Muscle of back (tissue), 11 donors: ENCODE measurements around the gene FBXO15. TPM values are rescaled to one million over a fixed set of nuclear protein-coding genes. Genes with fewer than 3 reads are reported as not detected.

Source experiments
- DNase-seq, 3 donors: peaks; one replicate each; pipeline versions ENCODE4 v3.0.0 to v3.0.0-alpha.2; 2013
- polyA plus RNA-seq, 10 donors: library from polyadenylated mRNA; unstranded; fragments of 120-200 nt; gene quantifications; one replicate each; pipeline ENCODE4 v1.2.1, GENCODE V29; 2013; ENCODE audit not compliant: insufficient read length in 10 of 10

Gene FBXO15
- polyA plus RNA-seq, 10 donors, result 0.39 to 1.8 (median 0.70) TPM

DNA sequence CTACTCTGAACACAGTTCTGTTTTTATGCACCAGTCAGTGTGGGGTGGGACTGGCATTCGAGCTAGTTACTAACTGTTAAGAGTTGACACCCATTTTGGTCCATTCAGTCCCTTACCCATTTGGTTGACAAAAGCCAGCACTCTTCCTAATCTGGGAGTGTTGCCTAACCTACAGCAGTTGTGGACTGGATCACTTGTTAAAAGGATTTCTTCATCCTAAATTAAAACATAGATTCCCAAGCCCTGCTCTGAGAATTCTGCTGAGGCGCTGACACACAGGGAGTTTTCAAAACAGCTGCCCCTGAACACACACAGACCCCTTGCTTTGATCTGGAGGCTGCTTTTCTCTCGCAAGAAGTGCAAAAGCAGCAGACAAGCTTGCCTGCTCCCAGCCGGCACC, 7.1 kb upstream of the FBXO15 start:
- no peak for DNase-seq

DNA sequence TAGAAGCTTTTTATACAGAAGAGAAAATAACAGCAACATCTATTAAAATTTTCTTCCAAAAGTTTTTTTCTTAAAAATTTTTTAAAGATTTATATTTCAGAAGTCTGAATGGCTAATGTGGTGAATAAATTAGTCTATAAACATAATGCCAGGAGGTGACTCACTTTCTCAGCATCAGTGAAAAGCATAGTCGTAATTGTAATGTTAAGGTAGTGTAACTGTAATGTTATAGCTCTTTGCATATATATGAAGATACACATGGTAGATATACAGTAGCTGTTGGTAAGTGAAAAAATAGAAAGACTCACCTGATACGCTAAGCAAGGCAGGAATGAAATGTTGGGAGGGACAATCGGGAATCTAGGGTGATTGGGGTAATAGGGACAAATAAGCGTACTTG, 6.2 kb upstream of the FBXO15 start:
- DNase-seq, result no peak

DNA sequence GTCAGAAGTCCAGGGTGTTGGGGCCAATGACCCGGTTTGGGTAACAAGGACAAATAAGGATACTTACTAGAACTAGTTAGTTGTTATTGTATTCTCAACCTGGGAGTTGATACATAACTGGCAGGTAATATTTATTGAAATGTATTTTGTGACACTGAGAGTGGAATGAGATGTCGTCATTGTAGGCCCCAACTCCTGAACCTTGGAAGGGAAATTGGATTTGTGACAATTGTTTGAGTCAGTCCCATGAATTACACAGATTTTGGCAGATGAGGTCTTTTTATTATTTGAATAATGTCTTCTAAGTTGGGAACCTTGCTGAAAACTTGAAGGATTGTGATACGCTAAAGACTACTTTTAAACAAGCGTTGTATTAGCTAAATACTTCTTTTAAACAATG, 5.7 kb upstream of the FBXO15 start:
- DNase-seq, result no peak

DNA sequence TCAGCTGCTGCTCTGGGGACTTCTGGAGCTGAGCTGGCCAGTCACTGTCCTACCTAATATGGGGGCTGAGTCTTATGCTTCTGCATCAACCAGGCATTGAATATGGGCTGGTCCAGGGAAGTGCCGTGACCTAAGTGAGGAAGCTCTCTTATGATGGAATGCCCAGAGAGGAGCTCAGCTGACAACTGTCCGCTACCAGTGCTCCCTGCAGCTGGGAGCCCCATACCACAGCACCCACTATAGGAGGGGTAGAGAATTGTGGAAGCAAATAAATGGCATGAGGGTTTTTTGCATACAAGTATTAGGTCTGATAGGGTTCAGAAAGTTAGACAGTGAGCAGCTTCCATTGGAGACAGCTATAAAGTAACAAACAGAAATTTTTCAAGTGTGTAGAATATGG, 5.2 kb upstream of the FBXO15 start:
- no peak for DNase-seq

DNA sequence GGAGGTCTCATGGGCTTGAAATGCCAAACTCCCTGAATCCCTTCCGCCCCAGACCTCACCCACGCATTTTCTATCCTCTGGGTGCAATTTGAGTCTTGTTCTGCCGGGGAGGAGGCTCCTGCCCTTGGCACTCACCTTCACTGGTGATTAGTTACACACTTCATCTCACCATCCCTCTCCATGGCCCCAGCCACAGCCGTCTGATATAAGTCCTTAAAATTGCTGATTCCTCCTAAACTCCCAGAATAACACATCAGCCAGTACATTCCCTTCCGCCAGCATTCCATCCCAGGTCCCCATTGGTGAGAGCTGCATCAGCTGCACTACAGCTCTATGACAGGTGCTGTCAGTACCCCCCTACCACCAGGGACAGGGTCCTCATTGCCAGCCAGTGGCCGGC, 4.6 kb upstream of the FBXO15 start:
- DNase-seq, result no peak

DNA sequence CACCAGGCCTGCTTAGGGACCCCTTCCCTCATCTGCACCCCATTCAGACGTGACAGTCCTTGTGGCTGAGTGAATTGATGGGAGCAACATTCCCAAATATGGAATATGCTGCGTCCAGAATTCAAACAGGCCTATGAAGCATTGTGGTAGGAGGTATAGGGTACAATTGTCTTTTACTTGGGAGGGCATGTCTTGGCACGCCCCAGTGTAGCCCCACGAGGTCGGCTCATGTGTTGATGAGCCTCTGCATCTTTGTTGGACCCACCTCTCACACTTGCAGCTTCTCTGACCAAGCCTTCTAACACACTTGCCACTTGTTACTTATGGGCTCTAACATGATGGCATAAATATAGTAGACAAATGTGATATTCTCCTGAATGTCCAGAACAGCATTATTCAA, 2.2 kb upstream of the FBXO15 start:
- DNase-seq, result no peak

DNA sequence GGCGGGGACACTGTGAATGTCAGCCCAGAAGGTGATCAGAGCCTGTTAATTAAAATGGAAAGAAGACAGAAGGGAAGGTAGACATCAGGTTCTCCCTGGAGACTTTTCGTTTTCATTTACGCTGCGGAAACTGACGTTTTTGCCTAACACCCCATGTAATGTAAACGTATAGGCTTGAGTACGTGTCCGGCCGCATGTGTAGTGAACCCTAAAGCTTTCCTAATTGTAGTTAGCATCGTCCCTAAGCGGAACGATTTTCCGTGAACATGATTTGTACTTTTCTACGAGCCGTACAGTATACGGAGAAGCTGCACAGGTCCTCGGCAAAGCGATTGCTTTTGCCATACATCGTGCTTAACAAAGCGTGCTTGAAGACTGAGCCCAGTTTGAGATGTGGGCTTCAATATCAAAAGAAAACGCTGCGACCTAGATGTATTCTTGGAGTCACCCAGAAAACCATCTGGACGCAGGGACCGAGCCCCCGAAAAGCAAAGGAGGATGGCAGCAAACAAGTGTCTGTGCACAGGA, 973 bp upstream of the FBXO15 start:
- DNase-seq, result no peak

DNA sequence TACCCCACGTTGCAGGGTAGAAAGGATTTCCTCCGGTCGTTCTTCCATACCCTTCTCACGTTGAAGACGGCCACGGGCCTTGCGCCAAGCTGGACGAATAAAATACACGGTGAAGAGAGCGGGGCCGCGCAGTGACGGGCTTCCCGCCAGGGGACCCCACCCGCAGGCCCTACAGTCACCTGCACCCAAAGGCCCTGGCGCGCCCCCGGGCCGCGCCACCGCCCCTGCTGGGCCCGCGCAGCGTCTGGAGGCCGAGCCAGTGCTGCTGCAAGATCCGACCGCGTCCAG, 199 bp downstream of the FBXO15 start:
- DNase-seq, result no peak

DNA sequence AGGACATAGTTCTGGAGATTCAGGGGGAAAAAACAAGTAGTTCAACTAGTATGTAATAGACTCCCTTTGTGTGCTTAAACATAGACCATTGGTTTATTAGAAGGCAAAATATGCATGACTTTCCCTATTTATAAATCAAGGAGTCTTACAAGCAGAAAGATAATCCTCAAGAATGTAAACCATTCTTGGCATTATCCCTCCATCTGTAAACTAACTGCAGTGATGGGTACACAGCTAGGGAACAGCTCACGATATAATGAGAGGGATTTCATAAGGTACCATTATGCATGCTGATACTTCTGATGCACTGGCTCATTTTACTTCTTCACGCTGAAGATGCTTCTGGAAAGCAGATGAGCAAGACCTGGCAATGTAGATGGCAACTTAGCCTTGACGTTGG, 878 bp downstream of the FBXO15 start:
- peak in 2 of 3 donors; percentile 10 to 25 for DNase-seq

DNA sequence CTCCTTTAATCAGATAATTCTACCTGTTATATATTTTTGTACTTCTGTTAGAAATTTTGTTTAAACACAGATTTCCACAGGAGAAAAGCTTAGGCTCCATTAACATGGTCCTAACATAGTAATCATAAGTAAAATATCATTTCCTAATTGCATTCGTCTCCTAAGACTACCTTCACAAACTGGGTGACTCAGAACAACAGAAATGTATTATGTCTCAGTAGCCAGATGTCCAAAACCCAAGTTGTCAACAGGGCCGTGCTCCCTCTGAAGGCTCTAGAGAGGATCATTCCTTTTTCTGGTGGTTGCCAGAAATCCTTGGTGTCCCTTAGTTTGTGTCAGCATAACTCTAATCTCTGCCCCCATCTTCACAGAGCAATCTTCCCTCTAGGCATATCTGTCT, 5.4 kb downstream of the FBXO15 start:
- no peak for DNase-seq

DNA sequence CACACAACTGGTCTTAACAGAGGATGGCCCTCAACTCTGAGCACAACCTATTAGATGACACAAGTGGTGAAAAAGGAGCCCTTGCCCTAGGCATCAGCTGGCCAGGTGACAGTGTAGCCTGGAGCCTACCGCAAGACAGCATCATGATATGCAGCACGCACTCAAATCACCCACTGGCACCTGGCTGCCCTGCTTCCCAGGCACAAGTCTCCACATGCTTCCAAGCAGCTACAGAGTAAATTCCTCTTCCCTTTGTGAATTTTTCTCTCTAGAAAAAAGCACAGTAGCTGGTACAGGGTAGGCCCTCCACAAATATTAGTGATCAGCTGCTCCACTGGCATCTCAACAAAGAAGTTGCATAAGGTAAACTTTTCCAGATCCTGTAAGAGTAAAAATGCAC, 6.0 kb downstream of the FBXO15 start:
- DNase-seq, result no peak

DNA sequence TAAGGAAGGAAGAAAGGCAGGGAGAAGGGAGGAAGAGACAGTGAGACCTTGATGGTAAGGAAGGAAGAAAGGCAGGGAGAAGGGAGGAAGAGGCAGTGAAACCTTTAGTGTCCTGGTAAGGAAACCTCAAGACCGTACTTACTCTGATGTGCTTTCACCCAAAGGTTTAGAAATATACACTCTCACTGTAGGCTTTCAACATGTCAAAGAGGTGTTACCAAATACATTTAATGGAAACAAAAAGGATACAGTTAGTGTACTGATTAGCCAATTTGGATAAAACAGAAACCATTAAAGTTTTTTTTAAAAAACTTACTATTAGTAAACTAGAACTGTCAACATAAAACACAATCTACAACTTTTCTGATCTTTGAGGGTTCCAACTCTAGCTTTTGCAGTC, 7.1 kb downstream of the FBXO15 start:
- DNase-seq, result no peak

DNA sequence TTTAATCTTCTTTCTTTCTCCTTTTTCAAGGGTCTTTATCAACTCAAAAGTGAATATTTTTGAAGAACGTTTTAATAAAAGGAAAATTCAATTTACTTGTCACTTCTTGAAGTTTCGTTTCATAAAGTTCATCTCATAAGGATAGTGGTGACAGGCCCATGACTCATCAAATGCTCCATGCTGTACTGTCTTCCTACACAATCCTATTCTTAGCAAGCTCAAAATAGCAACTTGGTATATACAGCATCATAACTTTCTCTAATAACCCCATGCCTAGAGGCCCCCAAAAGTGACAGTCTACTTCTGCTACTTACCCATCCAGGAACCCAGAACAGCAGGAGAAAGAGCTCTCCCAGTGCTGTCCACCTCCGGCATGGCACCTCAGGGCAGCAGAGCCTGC, 7.7 kb downstream of the FBXO15 start:
- peak in 1 of 3 donors; percentile 41 for DNase-seq

DNA sequence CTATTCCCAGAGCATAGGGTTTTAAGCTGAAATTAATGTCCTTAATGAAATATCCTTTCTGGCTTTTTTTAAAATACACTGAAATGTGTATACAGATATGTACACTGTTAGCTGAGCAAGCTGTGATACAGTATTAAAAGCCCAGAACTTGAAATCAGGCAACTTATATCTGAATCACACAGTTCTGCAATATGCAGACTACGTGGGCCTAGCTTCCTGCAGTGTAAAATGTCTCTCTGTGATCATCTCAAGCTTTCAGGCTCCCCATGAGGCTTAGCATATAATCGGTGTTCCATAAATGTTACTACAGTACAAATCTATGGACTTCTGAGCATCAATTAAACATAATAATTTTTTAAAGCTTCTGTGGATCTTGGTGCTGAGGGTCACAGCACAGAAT, 8.2 kb downstream of the FBXO15 start:
- DNase-seq, result no peak

DNA sequence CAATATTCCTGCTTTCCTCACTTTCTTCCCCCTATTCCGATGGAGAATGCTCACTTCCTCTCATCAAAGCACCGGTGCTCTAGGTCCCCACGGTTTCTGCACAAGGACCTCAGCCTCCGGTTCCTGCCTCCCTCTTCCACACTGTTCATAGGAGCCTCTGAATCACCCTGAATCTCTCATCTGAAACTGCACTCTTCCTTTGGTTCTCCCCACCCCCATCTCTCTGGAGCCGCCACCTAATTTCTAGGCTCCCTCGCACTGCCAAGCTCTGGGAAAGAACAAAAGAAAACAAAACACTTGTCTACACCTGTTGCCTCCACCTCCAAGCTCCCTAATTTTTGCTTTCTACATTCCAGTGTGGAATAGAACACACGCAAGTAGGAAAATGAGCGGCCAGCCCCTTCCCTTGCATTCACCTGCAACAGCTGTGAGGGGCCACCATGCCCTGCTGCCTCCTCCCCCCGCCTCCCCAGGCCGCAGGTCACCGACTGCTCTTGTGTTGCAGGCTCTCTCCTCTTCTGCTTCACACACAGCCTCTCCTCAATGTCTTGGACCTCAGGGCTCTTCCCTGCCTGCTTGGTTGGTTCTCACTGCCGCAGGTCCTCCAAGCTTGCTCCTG, 9.6 kb downstream of the FBXO15 start:
- DNase-seq, result no peak

DNA sequence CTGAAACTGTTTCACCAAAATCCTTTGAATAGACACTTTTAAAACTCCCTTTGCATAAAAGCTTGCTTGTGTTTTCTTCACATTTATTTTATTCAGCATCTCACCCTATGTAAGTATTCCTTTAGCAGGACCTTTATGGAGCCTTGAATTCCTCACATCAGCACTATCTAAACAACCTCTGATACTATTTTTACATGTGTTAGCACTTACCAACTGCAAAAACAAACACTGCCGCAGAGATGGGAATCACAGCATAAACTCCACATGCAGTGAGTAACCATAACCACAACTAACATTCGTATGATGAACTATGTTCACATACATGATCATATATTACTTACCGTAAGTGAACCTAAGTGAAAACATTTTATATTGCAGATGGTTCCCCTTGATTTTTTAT, 15.4 kb downstream of the FBXO15 start:
- no peak for DNase-seq

DNA sequence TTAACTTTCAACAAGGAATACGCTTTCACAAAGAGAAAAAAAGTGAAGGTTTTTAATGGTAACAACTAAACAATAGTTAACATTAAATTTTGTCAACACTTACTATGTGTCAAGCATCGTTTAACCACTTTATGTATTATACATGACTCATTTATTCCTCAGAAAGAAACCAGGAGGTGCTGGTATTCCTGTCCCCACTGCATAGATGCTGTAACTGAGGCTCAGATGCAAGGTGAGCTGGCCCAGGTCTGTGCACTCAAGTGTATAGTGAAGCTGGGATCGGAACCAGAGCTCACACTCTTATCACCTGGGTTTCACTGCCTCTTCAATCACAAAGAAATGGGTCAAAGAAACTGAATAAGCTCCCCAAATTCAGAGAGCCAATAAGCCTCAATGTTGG, 16.5 kb downstream of the FBXO15 start:
- no peak for DNase-seq

DNA sequence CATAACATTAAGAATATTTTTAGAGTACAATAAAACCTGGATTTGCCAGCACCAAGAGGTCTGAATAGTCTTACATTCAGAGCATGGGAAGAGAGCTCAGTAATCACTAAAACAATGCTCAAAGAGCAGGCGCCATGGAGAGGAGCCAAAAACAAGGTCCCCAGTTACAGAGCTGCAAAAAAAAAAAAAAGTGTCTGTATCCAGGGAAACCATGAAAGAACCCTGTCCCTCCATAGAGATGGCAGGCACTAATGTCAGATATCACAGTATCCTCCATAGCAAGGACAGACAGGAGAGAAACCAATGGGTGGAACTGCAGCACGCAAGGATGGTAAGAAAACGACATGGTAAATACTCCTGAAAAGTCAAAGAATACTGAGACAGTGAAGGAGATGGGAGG, 19.5 kb downstream of the FBXO15 start:
- DNase-seq, result no peak

DNA sequence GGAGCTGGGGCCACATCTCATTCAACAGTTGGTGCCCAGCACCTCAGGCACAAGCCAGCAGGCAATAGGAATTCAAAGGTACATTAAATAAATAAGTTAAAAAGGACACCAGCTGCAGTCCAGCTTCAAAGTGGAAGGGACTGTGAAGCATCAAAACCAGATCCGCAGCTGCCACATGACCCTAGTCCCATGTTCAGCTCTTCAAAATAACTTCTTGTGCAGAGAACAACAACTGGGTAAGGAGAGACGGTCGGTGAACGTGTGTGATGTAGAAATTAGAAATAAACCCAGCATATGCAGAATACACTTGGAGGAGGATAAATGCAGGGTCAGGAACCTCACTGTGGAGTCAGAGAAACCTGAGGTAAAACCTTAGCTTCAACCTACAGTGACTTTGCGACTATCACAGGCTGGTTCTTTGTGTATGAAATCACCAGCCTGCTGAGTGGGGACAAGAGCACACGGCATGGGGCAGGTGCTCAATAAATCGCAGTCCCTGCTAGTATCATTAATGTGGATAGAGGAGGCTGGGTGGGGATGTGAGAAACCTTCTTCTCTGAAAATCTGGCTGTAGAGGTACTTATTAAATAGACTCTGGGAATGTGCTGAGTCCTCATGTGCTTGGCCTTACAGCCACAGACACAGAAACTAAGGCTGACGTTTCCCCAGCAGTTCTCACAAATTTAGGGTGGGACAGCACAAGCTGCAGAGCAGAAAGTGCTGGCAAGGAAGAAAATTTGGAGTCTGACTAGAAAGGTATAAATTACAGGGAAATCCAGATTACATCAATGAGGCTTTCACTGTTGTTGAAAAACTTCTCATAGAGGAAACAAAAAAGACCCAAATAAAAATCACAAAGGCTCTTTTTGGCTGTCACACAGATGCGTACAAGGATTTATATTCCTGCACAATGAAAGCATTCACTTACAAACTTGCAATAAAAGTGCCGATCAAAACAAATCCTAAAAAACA, 20.7 kb downstream of the FBXO15 start:
- DNase-seq, result no peak

DNA sequence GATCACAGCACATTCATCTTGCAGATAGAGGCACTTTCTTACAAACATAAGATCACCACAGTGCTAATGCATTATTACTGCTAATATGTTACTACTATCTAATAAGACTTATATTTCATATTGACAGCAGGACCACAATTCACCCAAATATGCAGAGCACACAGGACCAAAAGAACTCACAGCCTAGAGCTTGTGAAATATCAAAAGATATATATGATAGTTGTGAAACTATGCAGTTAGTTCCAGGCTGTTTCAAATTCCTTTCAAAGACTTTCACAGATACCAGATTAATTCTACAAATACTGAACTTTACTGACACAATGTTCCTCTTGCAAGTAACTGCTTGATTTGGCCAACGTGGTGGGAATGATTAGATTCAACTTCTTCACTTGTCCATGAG, 23.0 kb downstream of the FBXO15 start:
- no peak for DNase-seq

DNA sequence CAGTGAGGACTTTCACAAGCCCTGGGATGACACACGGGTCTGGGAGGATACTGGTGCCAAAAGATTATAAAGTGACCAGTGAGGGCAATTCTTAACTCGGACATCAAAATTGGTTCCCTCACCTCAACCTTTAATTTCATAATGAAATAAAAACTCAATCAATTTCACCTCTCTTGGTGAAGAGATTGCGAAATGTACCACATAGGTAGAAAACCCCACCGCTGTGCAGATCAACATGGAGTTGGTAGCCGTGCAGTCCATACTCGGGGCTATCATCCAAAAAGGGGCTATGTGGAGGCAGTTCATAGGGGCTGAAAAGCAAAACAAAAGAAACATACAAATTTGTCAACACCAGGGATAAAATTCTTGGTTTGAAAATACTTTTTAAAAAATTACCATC, 24.4 kb downstream of the FBXO15 start:
- no peak for DNase-seq

DNA sequence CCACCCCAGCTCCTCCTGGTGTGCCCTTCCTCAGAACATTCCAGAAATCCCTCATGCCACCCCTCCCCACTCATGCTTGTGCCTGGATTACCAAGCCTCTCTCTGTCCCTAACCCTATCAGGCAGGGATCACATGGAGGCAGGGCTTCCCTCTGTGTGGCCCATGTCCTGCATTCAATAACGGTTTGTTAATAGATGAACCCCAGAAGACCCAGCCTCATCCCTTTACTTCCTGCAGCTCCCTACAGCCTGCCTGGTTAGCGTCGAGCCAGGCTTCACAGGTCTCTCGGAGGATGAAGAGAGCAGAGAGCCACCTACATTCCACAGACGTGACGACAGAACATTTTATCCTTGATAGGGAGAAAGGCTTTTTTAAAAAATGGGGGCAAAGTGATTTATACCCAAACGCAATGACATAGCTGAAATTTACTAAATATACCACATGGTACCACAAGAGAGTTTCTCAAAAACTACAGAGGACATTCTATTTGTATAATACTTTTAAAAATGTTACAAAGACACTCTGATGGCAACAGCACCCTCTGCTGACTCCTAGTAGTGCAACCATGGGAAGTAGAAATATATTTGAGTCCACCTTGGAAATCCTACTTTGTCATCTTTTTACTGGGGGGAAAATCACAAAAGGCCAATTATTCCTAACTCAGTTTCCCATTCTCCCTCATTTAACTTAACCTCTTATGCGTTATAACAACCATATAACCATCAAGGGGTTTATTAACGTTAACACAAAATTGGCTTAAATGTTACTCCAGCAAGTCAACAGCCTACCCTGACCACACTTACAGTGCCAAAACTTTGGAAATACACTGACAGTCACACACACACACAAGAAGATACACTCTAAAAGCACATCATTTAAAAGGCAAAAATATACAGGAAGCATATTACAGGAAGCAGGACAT, 30.7 kb downstream of the FBXO15 start:
- peak; percentile 16 to 37 (median 18) for DNase-seq
